KMS-11 (cell line): Measurements from ENCODE around the gene KAT8.

Experiments
- H2AFZ ChIP-seq: fragments of 200-600 bp; sonication (generic); 2 replicates; pipeline ENCODE4 v1.6.1; 2016; ENCODE audit warnings: antibody characterized with exemption, mixed run types, low read depth
- H3K27ac ChIP-seq: fragments of 200-600 bp; sonication (generic); 2 replicates; pipeline ENCODE4 v1.6.1; 2016; ENCODE audit warnings: mild to moderate bottlenecking, mixed run types
- H3K27me3 ChIP-seq: fragments of 200-600 bp; sonication (generic); 2 replicates; pipeline ENCODE4 v1.6.1; 2017; ENCODE audit warnings: mild to moderate bottlenecking, low read depth, mixed run types, moderate library complexity; ENCODE audit not compliant: insufficient read depth
- H3K36me3 ChIP-seq: fragments of 200-600 bp; sonication (generic); 2 replicates; pipeline ENCODE4 v1.6.1; 2017; ENCODE audit warnings: mild to moderate bottlenecking, mixed run types; ENCODE audit not compliant: insufficient read depth
- H3K4me1 ChIP-seq: fragments of 200-600 bp; sonication (generic); 2 replicates; pipeline ENCODE4 v1.6.1; 2016; ENCODE audit warnings: mild to moderate bottlenecking, low read depth, mixed run types; ENCODE audit not compliant: poor library complexity, severe bottlenecking
- H3K4me2 ChIP-seq: fragments of 200-600 bp; sonication (generic); 2 replicates; pipeline ENCODE4 v1.7.0; 2016; ENCODE audit warnings: mild to moderate bottlenecking, mixed run types
- H3K4me3 ChIP-seq: fragments of 200-600 bp; sonication (generic); IDR thresholded peaks from 2 replicates; pipeline ENCODE4 v1.6.1; 2017; ENCODE audit warnings: low read depth, low read length, mixed read lengths; ENCODE audit not compliant: insufficient read depth
- H3K79me2 ChIP-seq: fragments of 200-600 bp; sonication (generic); 2 replicates; pipeline ENCODE4 v1.6.1; 2016; ENCODE audit warnings: low read depth, mixed run types; ENCODE audit not compliant: insufficient read depth
- H3K9ac ChIP-seq: fragments of 200-600 bp; sonication (generic); 2 replicates; pipeline ENCODE4 v1.6.1; 2016; ENCODE audit warnings: mild to moderate bottlenecking, mixed run types
- H4K20me1 ChIP-seq: fragments of 200-600 bp; sonication (generic); 2 replicates; pipeline ENCODE4 v1.6.1; 2016; ENCODE audit warnings: mild to moderate bottlenecking, mixed run types; ENCODE audit not compliant: insufficient read depth
- CTCF ChIP-seq: fragments of 200-600 bp; sonication (generic); conservative IDR thresholded peaks from 2 replicates; pipeline ENCODE4 v1.6.1; 2017; ENCODE audit warnings: low read depth, mild to moderate bottlenecking, antibody characterized with exemption, low read length, moderate library complexity, mixed read lengths

The KAT8 gene

GRCh38 chr16:31117384-31118222 lies at the start of gene KAT8:
KAT8 (plus strand) TSS chr16:31117664; CDS start chr16:31117682, 18 bp downstream.
- Histone ChIP-seq H3K4me2 (peak within 1 kb of the TSS; percentile 98), H3K4me1 (peaks cover 10% of the 10 kb centered on the region), H3K9ac (peak within 1 kb of the TSS; percentile 64), H2AFZ (peak within 1 kb of the TSS; percentile 48), H3K36me3 (no peaks in the 10 kb centered on the region; the same call in 1 of the 2 replicates), H3K4me3 (peak within 1 kb of the TSS; percentile 30), H3K27ac (peak within 1 kb of the TSS; percentile 55), H3K79me2 (peaks cover 15% of the 10 kb centered on the region), H4K20me1 (no peaks in the 10 kb centered on the region), H3K27me3 (no peaks in the 10 kb centered on the region)
- TF ChIP-seq CTCF = no peak

GRCh38 chr16:31071861-31072260 lies 45.6 kb upstream of the KAT8 start:
- Histone ChIP-seq H2AFZ (no peak overlapping the region), H3K79me2 (peaks cover 65% of the 10 kb centered on the region), H3K27ac (peak overlapping the region; percentile 70; the same call in 1 of the 2 replicates), H3K9ac (no peak overlapping the region; the same call in 1 of the 2 replicates), H3K4me1 (peaks cover 25% of the 10 kb centered on the region), H3K4me2 (peak overlapping the region; percentile 75), H4K20me1 (0 out of 2 replicates have a peak, but pooled peaks cover 1% of the 10 kb centered on the region), H3K27me3 (no peaks in the 10 kb centered on the region), H3K4me3 (no peak overlapping the region), H3K36me3 (no peaks in the 10 kb centered on the region; the same call in 1 of the 2 replicates)
- no peak for TF ChIP-seq CTCF

- peaks cover 73% of the 10 kb centered on the region for H3K79me2 ChIP-seq
- peak overlapping the region; percentile 81 for H3K9ac ChIP-seq
- peak overlapping the region; percentile 90 for H2AFZ ChIP-seq
Measured at GRCh38 chr16:31072540-31073141, 44.8 kb upstream of the KAT8 start.

More at GRCh38 chr16:31072540-31073141, 44.8 kb upstream of the KAT8 start:
- TF ChIP-seq CTCF = no peak
- Histone ChIP-seq H3K4me1 (peaks cover 25% of the 10 kb centered on the region), H4K20me1 (no peaks in the 10 kb centered on the region), H3K4me3 (no peak overlapping the region), H3K27ac (peak overlapping the region; percentile 70), H3K4me2 (peak overlapping the region; percentile 75), H3K27me3 (no peaks in the 10 kb centered on the region), H3K36me3 (no peaks in the 10 kb centered on the region; the same call in 1 of the 2 replicates)
